HEK293 (cell line): ENCODE measurements around the gene OR2T11.
"Not testable (repeated sequence)": the region's sequence is repeated elsewhere in the genome, so short reads cannot be mapped to it uniquely, and the experiment has no call there.

ENCODE experiments used
- PRDM1 ChIP-seq: fragments of 450-650 bp; formaldehyde crosslinking; IDR thresholded peaks from 2 replicates; pipeline ENCODE4; 2016; ENCODE audit warnings: missing biosample characterization, missing genetic modification characterization
- SALL2 ChIP-seq: fragments of 450-650 bp; formaldehyde crosslinking; IDR thresholded peaks from 2 replicates; pipeline ENCODE4 v1.5.0; 2017; ENCODE audit warnings: missing biosample characterization, mild to moderate bottlenecking, missing genetic modification characterization, borderline replicate concordance
- TCF7L2 ChIP-seq: IDR thresholded peaks from 2 replicates; pipeline ENCODE4 v1.6.1; 2011; ENCODE audit warnings: low read depth, mild to moderate bottlenecking, inconsistent platforms, low read length, moderate library complexity, borderline replicate concordance
- ZBTB7A ChIP-seq: fragments of 450-650 bp; formaldehyde crosslinking; IDR thresholded peaks from 2 replicates; pipeline ENCODE4 v1.5.1; 2016; ENCODE audit warnings: low read depth, missing biosample characterization, missing genetic modification characterization
- ZBTB8A ChIP-seq: fragments of 450-650 bp; formaldehyde crosslinking; IDR thresholded peaks from 2 replicates; pipeline ENCODE4 v1.5.1; 2016; ENCODE audit warnings: missing biosample characterization, missing genetic modification characterization
- ZNF169 ChIP-seq: fragments of 450-650 bp; formaldehyde crosslinking; IDR thresholded peaks from 2 replicates; pipeline ENCODE4 v1.5.1; 2016; ENCODE audit warnings: missing biosample characterization, missing genetic modification characterization
- ZNF274 ChIP-seq, 2 experiments: fragments of 200-500 bp in 1 of 2; fragments of 450-650 bp in 1 of 2; sonication (Bioruptor generic) in 1 of 2; formaldehyde crosslinking in 1 of 2; IDR thresholded peaks; 2 replicates each; pipeline versions ENCODE4 v1.5.1 to v1.6.1; 2014 to 2016; ENCODE audit warnings: borderline replicate concordance in 1 of 2, inconsistent platforms in 1 of 2, low read length in 1 of 2, missing biosample characterization in 1 of 2, missing genetic modification characterization in 1 of 2
- ZNF335 ChIP-seq: fragments of 450-650 bp; formaldehyde crosslinking; conservative IDR thresholded peaks from 2 replicates; pipeline ENCODE4 v1.5.1; 2016; ENCODE audit warnings: missing biosample characterization, missing genetic modification characterization
- ZNF394 ChIP-seq: fragments of 450-650 bp; formaldehyde crosslinking; IDR thresholded peaks from 2 replicates; pipeline ENCODE4 v1.5.1; 2016; ENCODE audit warnings: missing biosample characterization, missing genetic modification characterization, mild to moderate bottlenecking, moderate library complexity, borderline replicate concordance
- ZNF488 ChIP-seq: fragments of 450-650 bp; formaldehyde crosslinking; IDR thresholded peaks from 2 replicates; pipeline ENCODE4 v1.5.1; 2016; ENCODE audit warnings: missing biosample characterization, missing genetic modification characterization
- ZNF530 ChIP-seq: fragments of 450-650 bp; formaldehyde crosslinking; IDR thresholded peaks from 2 replicates; pipeline ENCODE4 v1.5.1; 2016; ENCODE audit warnings: low read depth, missing biosample characterization, missing genetic modification characterization
- TF ChIP-seq, protein P1 (sequence below): fragments of 450-650 bp; formaldehyde crosslinking; IDR thresholded peaks from 2 replicates; pipeline ENCODE4 v1.5.1; 2016; ENCODE audit warnings: missing biosample characterization, missing genetic modification characterization
- TF ChIP-seq, protein P2 (sequence below): fragments of 450-650 bp; formaldehyde crosslinking; IDR thresholded peaks from 2 replicates; pipeline ENCODE4 v1.5.1; 2016; ENCODE audit warnings: missing biosample characterization, missing genetic modification characterization
- TF ChIP-seq, protein P3 (sequence below): fragments of 450-650 bp; formaldehyde crosslinking; IDR thresholded peaks from 2 replicates; pipeline ENCODE4 v1.5.1; 2016; ENCODE audit warnings: missing biosample characterization, missing genetic modification characterization

DNA sequence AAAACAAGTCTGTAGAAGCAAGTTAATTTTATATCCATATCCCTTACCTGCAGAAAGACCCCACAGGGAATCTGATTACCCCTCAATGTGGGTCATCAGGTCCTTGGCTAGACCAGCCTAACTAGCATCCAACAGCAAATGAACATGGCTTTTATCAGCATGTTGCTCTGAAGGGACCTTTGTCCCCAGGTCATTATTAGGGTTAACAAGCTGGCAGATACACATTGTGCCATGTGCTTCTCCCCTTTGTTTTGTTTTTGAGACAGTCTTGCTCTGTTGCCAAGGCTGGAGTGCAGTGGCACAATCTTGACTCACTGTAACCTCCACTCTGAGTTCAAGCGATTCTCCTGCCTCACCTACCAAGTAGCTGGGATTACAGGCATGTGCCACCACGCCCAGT lies at the start of gene OR2T11:
- TF ChIP-seq, protein P1, sequence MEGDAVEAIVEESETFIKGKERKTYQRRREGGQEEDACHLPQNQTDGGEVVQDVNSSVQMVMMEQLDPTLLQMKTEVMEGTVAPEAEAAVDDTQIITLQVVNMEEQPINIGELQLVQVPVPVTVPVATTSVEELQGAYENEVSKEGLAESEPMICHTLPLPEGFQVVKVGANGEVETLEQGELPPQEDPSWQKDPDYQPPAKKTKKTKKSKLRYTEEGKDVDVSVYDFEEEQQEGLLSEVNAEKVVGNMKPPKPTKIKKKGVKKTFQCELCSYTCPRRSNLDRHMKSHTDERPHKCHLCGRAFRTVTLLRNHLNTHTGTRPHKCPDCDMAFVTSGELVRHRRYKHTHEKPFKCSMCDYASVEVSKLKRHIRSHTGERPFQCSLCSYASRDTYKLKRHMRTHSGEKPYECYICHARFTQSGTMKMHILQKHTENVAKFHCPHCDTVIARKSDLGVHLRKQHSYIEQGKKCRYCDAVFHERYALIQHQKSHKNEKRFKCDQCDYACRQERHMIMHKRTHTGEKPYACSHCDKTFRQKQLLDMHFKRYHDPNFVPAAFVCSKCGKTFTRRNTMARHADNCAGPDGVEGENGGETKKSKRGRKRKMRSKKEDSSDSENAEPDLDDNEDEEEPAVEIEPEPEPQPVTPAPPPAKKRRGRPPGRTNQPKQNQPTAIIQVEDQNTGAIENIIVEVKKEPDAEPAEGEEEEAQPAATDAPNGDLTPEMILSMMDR (tag by site-specific recombination): not testable (repeated sequence)
- not testable (repeated sequence) for TF ChIP-seq PRDM1 (tag by site-specific recombination); ZNF488; ZNF335 (tag by site-specific recombination); ZNF169; ZNF530 (tag by site-specific recombination); SALL2 (tag by site-specific recombination); ZBTB8A (tag by site-specific recombination); ZBTB7A (tag by site-specific recombination); ZNF394 (tag by site-specific recombination); TCF7L2; ZNF274 (IDR thresholded peaks at IDR 0.05; ENCODE audit: low read length); ZNF274 (tag by site-specific recombination; IDR thresholded peaks at IDR 0.05; ENCODE audit: borderline replicate concordance)
- TF ChIP-seq, protein P2, sequence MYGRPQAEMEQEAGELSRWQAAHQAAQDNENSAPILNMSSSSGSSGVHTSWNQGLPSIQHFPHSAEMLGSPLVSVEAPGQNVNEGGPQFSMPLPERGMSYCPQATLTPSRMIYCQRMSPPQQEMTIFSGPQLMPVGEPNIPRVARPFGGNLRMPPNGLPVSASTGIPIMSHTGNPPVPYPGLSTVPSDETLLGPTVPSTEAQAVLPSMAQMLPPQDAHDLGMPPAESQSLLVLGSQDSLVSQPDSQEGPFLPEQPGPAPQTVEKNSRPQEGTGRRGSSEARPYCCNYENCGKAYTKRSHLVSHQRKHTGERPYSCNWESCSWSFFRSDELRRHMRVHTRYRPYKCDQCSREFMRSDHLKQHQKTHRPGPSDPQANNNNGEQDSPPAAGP: not testable (repeated sequence)
- TF ChIP-seq, protein P3, sequence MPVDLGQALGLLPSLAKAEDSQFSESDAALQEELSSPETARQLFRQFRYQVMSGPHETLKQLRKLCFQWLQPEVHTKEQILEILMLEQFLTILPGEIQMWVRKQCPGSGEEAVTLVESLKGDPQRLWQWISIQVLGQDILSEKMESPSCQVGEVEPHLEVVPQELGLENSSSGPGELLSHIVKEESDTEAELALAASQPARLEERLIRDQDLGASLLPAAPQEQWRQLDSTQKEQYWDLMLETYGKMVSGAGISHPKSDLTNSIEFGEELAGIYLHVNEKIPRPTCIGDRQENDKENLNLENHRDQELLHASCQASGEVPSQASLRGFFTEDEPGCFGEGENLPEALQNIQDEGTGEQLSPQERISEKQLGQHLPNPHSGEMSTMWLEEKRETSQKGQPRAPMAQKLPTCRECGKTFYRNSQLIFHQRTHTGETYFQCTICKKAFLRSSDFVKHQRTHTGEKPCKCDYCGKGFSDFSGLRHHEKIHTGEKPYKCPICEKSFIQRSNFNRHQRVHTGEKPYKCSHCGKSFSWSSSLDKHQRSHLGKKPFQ (tag by site-specific recombination): not testable (repeated sequence)
